HEK293 (cell line): ENCODE results near the gene CLIP3.

Experiments used
- ATF2 ChIP-seq: fragments of 450-650 bp; formaldehyde crosslinking; IDR thresholded peaks from 2 replicates; pipeline ENCODE4 v1.5.1; 2016; ENCODE audit warnings: missing biosample characterization, missing genetic modification characterization, low read depth
- GLI2 ChIP-seq: fragments of 450-650 bp; formaldehyde crosslinking; IDR thresholded peaks from 2 replicates; pipeline ENCODE4; 2017; ENCODE audit warnings: missing biosample characterization, missing genetic modification characterization, low read depth, borderline replicate concordance
- HOXD13 ChIP-seq: sonication (generic); formaldehyde crosslinking; IDR thresholded peaks from 2 replicates; pipeline ENCODE4 v1.8.0; 2022; ENCODE audit warnings: missing genetic modification reagents, borderline replicate concordance
- KLF16 ChIP-seq: fragments of 450-650 bp; formaldehyde crosslinking; IDR thresholded peaks from 2 replicates; pipeline ENCODE4 v1.5.1; 2017; ENCODE audit warnings: missing biosample characterization, missing genetic modification characterization
- PRDM10 ChIP-seq: fragments of 450-650 bp; formaldehyde crosslinking; IDR thresholded peaks from 2 replicates; pipeline ENCODE4 v1.5.1; 2016; ENCODE audit warnings: missing biosample characterization, missing genetic modification characterization
- SALL2 ChIP-seq: fragments of 450-650 bp; formaldehyde crosslinking; IDR thresholded peaks from 2 replicates; pipeline ENCODE4 v1.5.0; 2017; ENCODE audit warnings: missing biosample characterization, mild to moderate bottlenecking, missing genetic modification characterization, borderline replicate concordance
- ZBTB11 ChIP-seq: fragments of 450-650 bp; formaldehyde crosslinking; conservative IDR thresholded peaks from 2 replicates; pipeline ENCODE4 v1.5.1; 2016; ENCODE audit warnings: low read depth, missing biosample characterization, missing genetic modification characterization
- ZBTB20 ChIP-seq: fragments of 450-650 bp; formaldehyde crosslinking; IDR thresholded peaks from 2 replicates; pipeline ENCODE4 v1.5.1; 2016; ENCODE audit warnings: missing biosample characterization, missing genetic modification characterization
- ZBTB26 ChIP-seq: fragments of 450-650 bp; formaldehyde crosslinking; optimal IDR thresholded peaks from 2 replicates; pipeline ENCODE3; 2016; ENCODE audit warnings: missing biosample characterization, mild to moderate bottlenecking, missing genetic modification characterization
- ZBTB7A ChIP-seq: fragments of 450-650 bp; formaldehyde crosslinking; IDR thresholded peaks from 2 replicates; pipeline ENCODE4 v1.5.1; 2016; ENCODE audit warnings: low read depth, missing biosample characterization, missing genetic modification characterization
- ZNF155 ChIP-seq: fragments of 450-650 bp; formaldehyde crosslinking; IDR thresholded peaks from 2 replicates; pipeline ENCODE4 v1.5.1; 2016; ENCODE audit warnings: missing biosample characterization, missing genetic modification characterization
- ZNF423 ChIP-seq: fragments of 450-650 bp; formaldehyde crosslinking; IDR thresholded peaks from 2 replicates; pipeline ENCODE4 v1.5.1; 2016; ENCODE audit warnings: missing biosample characterization, missing genetic modification characterization
- ZNF501 ChIP-seq: fragments of 450-650 bp; formaldehyde crosslinking; IDR thresholded peaks from 2 replicates; pipeline ENCODE4 v1.5.1; 2016; ENCODE audit warnings: missing biosample characterization, missing genetic modification characterization
- ZNF530 ChIP-seq: fragments of 450-650 bp; formaldehyde crosslinking; IDR thresholded peaks from 2 replicates; pipeline ENCODE4 v1.5.1; 2016; ENCODE audit warnings: low read depth, missing biosample characterization, missing genetic modification characterization
- ZNF548 ChIP-seq: fragments of 450-650 bp; formaldehyde crosslinking; IDR thresholded peaks from 2 replicates; pipeline ENCODE4 v1.5.1; 2016; ENCODE audit warnings: missing biosample characterization, missing genetic modification characterization
- ZNF560 ChIP-seq: fragments of 450-650 bp; formaldehyde crosslinking; IDR thresholded peaks from 2 replicates; pipeline ENCODE4 v1.5.1; 2017; ENCODE audit warnings: missing biosample characterization, missing genetic modification characterization, borderline replicate concordance
- ZNF571 ChIP-seq: fragments of 450-650 bp; formaldehyde crosslinking; IDR thresholded peaks from 2 replicates; pipeline ENCODE4 v1.5.0; 2017; ENCODE audit warnings: missing biosample characterization, missing genetic modification characterization
- ZNF629 ChIP-seq: fragments of 450-650 bp; formaldehyde crosslinking; IDR thresholded peaks from 2 replicates; pipeline ENCODE4 v1.5.1; 2017; ENCODE audit warnings: missing biosample characterization, missing genetic modification characterization
- ZNF658 ChIP-seq: fragments of 450-650 bp; formaldehyde crosslinking; IDR thresholded peaks from 2 replicates; pipeline ENCODE4; 2016; ENCODE audit warnings: missing biosample characterization, missing genetic modification characterization
- ZSCAN30 ChIP-seq: fragments of 450-650 bp; IDR thresholded peaks from 2 replicates; pipeline ENCODE4 v1.5.1; 2018; ENCODE audit warnings: missing biosample characterization, mild to moderate bottlenecking, missing genetic modification characterization, moderate library complexity
- TF ChIP-seq, protein P1 (sequence below): fragments of 450-650 bp; formaldehyde crosslinking; conservative IDR thresholded peaks from 2 replicates; pipeline ENCODE4 v1.5.1; 2016; ENCODE audit warnings: low read depth, missing biosample characterization, missing genetic modification characterization

Gene CLIP3

DNA sequence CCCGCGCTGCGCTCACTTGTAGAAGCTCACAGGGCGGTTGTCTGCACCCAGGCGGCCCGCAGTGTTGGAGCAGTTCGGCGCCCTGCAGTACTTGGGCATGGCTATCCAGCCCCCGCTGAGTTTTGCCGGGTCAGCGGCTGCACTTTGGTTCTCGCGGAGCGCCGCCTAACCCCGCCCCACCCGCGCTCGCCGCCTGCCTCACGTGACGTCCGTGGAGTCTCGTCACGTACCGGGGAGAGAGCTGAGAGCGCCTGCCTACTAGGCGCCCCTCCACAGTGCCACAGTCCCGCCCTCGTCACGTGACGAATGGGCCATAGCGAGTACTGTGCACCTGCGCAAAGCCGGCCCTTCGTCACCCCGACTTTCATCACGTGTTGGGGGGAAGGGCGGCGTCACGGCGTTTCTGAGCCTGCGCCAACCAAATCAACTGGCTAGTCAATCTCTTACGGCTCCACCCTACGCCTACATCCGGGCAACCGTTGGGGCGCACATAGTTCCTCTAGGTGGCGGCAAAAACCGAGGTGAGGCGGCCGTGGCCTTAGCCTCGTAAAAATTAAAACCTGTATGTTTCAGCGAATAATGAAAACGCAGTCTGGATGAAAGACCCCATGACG is 21.6 kb upstream of the CLIP3 start, which contains the start of gene THAP8 (continued):
- peak; percentile 100 for TF ChIP-seq ZNF548 (tag by site-specific recombination)
- TF ChIP-seq GLI2 (tag by site-specific recombination), result no peak
- TF ChIP-seq ZNF155, result no peak
- TF ChIP-seq ATF2, result peak; percentile 81
- peak; percentile 59; the same call in 1 of the 2 replicates for TF ChIP-seq ZBTB20
- TF ChIP-seq ZNF560 (tag by site-specific recombination), result no peak
- no peak for TF ChIP-seq ZSCAN30 (tag by site-specific recombination)
- peak; percentile 99 for TF ChIP-seq KLF16 (tag by site-specific recombination)
- TF ChIP-seq ZNF423 (tag by site-specific recombination), result peak; percentile 78; the same call in 1 of the 2 replicates
- no peak; the same call in 1 of the 2 replicates for TF ChIP-seq ZNF658 (tag by site-specific recombination)
- peak; percentile 92 for TF ChIP-seq ZBTB7A (tag by site-specific recombination)
- TF ChIP-seq ZBTB26 (tag by site-specific recombination), result peak; percentile 87
- TF ChIP-seq, protein P1, sequence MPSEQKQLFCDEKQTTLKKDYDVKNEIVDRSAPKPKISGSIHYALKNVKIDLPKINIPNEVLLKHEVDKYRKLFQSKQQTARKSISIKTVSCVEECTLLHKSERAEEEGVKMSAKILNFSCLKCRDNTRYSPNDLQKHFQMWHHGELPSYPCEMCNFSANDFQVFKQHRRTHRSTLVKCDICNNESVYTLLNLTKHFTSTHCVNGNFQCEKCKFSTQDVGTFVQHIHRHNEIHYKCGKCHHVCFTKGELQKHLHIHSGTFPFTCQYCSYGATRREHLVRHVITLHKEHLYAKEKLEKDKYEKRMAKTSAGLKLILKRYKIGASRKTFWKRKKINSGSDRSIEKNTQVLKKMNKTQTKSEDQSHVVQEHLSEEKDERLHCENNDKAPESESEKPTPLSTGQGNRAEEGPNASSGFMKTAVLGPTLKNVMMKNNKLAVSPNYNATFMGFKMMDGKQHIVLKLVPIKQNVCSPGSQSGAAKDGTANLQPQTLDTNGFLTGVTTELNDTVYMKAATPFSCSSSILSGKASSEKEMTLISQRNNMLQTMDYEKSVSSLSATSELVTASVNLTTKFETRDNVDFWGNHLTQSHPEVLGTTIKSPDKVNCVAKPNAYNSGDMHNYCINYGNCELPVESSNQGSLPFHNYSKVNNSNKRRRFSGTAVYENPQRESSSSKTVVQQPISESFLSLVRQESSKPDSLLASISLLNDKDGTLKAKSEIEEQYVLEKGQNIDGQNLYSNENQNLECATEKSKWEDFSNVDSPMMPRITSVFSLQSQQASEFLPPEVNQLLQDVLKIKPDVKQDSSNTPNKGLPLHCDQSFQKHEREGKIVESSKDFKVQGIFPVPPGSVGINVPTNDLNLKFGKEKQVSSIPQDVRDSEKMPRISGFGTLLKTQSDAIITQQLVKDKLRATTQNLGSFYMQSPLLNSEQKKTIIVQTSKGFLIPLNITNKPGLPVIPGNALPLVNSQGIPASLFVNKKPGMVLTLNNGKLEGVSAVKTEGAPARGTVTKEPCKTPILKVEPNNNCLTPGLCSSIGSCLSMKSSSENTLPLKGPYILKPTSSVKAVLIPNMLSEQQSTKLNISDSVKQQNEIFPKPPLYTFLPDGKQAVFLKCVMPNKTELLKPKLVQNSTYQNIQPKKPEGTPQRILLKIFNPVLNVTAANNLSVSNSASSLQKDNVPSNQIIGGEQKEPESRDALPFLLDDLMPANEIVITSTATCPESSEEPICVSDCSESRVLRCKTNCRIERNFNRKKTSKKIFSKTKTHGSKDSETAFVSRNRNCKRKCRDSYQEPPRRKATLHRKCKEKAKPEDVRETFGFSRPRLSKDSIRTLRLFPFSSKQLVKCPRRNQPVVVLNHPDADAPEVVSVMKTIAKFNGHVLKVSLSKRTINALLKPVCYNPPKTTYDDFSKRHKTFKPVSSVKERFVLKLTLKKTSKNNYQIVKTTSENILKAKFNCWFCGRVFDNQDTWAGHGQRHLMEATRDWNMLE (tag by site-specific recombination), result 0 out of 2 replicates have a peak, but pooled peaks have one; percentile 8
- TF ChIP-seq ZBTB11 (tag by site-specific recombination), result peak; percentile 44; the same call in 1 of the 2 replicates
- TF ChIP-seq ZNF530, result no peak
- peak; percentile 96 for TF ChIP-seq ZNF629 (tag by site-specific recombination)
- peak; percentile 99 for TF ChIP-seq ZNF501
- no peak for TF ChIP-seq HOXD13
- peak; percentile 98 for TF ChIP-seq PRDM10 (tag by site-specific recombination)
- no peak for TF ChIP-seq SALL2
- no peak for TF ChIP-seq ZNF571
